Tibial nerve (tissue), 4 donors: Measurements from ENCODE around the gene PHF2. TPM values are rescaled to one million over a fixed set of nuclear protein-coding genes. Genes with fewer than 3 reads are reported as not detected.

Experiments
- DNase-seq, 2 donors: peaks; one replicate each; pipeline ENCODE4 v3.0.0-alpha.2; 2019; ENCODE audit warnings: low spot score in 2 of 2
- H3K27ac ChIP-seq, 4 donors: fragments of 200-600 bp; sonication (generic) in 3 of 4; one replicate each; pipeline ENCODE4 v1.5.1; 2017 to 2019; ENCODE audit warnings: mild to moderate bottlenecking in 1 of 4
- H3K27me3 ChIP-seq, 2 donors: fragments of 200-600 bp; sonication (generic) in 1 of 2; one replicate each; pipeline versions ENCODE4 v1.5.1 to v1.6.0; 2017 to 2019
- H3K36me3 ChIP-seq, 3 donors: fragments of 200-600 bp; sonication (generic); one replicate each; pipeline ENCODE4 v1.5.1; 2018 to 2019
- H3K4me1 ChIP-seq, 4 donors: fragments of 200-600 bp; sonication (generic) in 3 of 4; one replicate each; pipeline ENCODE4 v1.5.1; 2017 to 2019
- H3K4me3 ChIP-seq, 4 donors: fragments of 200-600 bp; sonication (generic) in 3 of 4; one replicate each; pipeline ENCODE4 v1.5.1; 2017 to 2019; ENCODE audit warnings: mild to moderate bottlenecking in 1 of 4, moderate library complexity in 1 of 4
- H3K9me3 ChIP-seq, 4 donors: fragments of 200-600 bp; sonication (generic) in 3 of 4; one replicate each; pipeline ENCODE4 v1.5.1; 2017 to 2019
- CTCF ChIP-seq, 5 experiments: fragments of 200-600 bp in 3 of 5; fragments of 450-650 bp in 2 of 5; sonication (generic) in 3 of 5; IDR thresholded peaks; one replicate each; pipeline ENCODE4 v1.5.1; 2016 to 2019; ENCODE audit warnings: antibody characterized with exemption in 5 of 5, mild to moderate bottlenecking in 3 of 5, moderate library complexity in 2 of 5
- EP300 ChIP-seq, 2 donors: sonication (generic); formaldehyde crosslinking; IDR thresholded peaks; one replicate each; pipeline ENCODE4 v1.6.1; 2017; ENCODE audit warnings: antibody characterized with exemption in 2 of 2, mild to moderate bottlenecking in 1 of 2
- POLR2A ChIP-seq, 2 donors: fragments of 450-650 bp; IDR thresholded peaks; one replicate each; pipeline ENCODE4 v1.6.1; 2017; ENCODE audit warnings: antibody characterized with exemption in 2 of 2, mild to moderate bottlenecking in 2 of 2, moderate library complexity in 2 of 2
- WGBS, 2 donors: methylation state at CpG; one replicate each; pipeline ENCODE4 v1.1.5; 2018; 5-methylcytosine and 5-hydroxymethylcytosine counted together
- total RNA-seq, 4 donors: library from RNA; depleted of rRNA; stranded (reverse); fragments of >200 nt; gene quantifications; one replicate each; pipeline ENCODE4 v1.1.0, GENCODE V29; 2016

PHF2 gene
- total RNA-seq, 4 donors from 2014 or later = 36.6 to 41.7 (median 38.6) TPM

DNA sequence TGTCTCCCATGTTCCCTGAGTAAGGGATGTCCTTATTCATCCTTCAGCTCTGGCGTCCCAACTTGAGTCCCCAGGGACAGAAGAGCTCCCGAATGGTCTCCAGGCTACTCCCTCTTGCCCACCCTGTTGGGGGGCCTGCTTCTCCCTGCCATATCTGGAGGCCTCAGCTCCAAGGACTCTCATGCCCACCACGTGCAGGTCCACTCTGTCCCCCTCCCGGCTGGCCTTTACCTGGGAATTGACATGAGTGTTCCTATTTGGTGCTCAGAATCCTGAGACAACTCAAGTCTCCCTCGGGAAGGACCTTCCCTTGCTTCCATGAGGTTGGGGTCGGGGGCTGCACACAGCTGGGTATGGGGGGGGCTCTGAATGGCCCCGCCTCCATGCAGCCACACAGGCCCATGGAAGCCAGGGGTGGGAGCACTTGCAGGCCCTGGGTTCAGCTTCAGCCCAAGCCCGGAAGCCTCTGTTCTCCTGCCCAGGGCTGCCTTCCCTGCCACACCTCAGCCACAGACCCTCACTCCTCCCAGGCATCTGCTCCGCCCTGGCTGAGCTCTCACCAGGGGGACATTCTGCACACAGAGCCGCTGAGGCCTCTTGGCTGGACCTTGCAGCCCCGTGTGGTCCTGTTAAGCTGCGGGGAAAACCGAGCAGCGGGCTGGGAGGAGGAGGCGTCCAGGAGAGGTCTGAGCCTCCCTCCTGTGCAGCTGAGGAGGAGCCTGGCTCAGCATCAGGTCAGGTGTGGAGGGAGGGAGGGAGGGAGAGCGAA lies 121.9 kb downstream of the PHF2 start:
- H3K4me3 ChIP-seq = no peak overlapping the region
- peaks cover 0 to 74% (median 0%) of the 10 kb centered on the region in 4 donors for H3K9me3 ChIP-seq
- H3K27me3 ChIP-seq = no peaks in the 10 kb centered on the region
- WGBS, 2 donors = 78 to 83% methylated on average over 15 of the region's 16 CpGs
- H3K27ac ChIP-seq = no peak overlapping the region
- H3K36me3 ChIP-seq = no peaks in the 10 kb centered on the region
- DNase-seq = no peak
- H3K4me1 ChIP-seq = no peaks in the 10 kb centered on the region
- TF ChIP-seq POLR2A (IDR thresholded peaks at IDR 0.05) (no peak), CTCF (IDR thresholded peaks at IDR 0.05) (no peak), EP300 (IDR thresholded peaks at IDR 0.05) (no peak)

- TF ChIP-seq POLR2A (IDR thresholded peaks at IDR 0.05) = no peak
- no peak for TF ChIP-seq CTCF (IDR thresholded peaks at IDR 0.05)
- TF ChIP-seq EP300 (IDR thresholded peaks at IDR 0.05) = no peak
- Histone ChIP-seq H3K36me3 (no peaks in the 10 kb centered on the region), H3K4me3 (no peak overlapping the region), H3K27ac (no peak overlapping the region), H3K4me1 (no peaks in the 10 kb centered on the region), H3K9me3 (peaks cover 0 to 84% (median 0%) of the 10 kb centered on the region in 4 donors), H3K27me3 (no peaks in the 10 kb centered on the region)
- DNase-seq = no peak
- WGBS, 2 donors = 47 to 63% methylated on average over 3 of the region's 3 CpGs
Measured at GRCh38 chr9:93699650-93700049, 123.3 kb downstream of the PHF2 start.

DNA sequence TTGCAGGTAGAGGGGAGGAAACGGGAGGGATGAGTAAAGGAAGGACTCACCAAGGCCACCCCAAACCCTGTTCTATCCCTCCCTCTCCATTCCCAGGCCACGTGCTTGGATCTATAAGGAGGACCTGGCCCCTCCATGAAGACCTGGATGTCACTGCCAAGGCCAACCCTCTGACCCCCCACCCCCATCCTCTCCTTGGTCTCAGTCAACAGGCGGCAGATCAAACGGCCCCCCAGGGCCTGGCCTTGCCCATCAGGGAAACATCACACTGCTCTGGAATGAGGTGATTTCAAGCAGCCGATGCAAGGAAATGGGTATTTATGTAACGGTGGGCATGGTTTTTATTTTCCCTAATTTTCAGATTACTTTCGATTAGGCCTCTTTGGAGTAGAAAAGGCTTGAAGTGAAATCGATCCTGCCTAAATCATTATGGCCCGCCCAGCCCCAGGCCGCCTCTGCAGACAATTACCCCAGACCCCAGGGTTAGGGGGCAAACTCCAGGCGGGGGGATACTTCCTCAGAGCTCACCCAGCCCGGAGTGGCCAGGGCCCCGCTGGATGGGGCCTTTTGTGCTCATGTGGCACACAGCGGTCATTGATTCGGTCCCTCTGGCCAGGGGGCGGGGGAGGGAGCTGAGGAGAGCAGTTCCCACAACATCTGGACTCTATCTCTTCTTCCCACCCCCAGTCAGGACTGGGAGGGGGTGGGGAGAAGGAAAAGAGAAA lies 125.3 kb downstream of the PHF2 start:
- Histone ChIP-seq H3K27me3 (no peaks in the 10 kb centered on the region), H3K9me3 (peaks cover 0 to 85% (median 0%) of the 10 kb centered on the region in 4 donors), H3K27ac (no peak overlapping the region), H3K4me3 (no peak overlapping the region), H3K36me3 (no peaks in the 10 kb centered on the region), H3K4me1 (no peaks in the 10 kb centered on the region)
- TF ChIP-seq EP300 (IDR thresholded peaks at IDR 0.05) (no peak), CTCF (IDR thresholded peaks at IDR 0.05) (no peak), POLR2A (IDR thresholded peaks at IDR 0.05) (no peak)
- DNase-seq = no peak
- 35 to 49% methylated on average over 16 of the region's 16 CpGs for WGBS, 2 donors

- H3K27ac ChIP-seq = no peak overlapping the region
- no peaks in the 10 kb centered on the region for H3K27me3 ChIP-seq
- H3K4me3 ChIP-seq = no peak overlapping the region
- no peak for DNase-seq
- no peaks in the 10 kb centered on the region for H3K4me1 ChIP-seq
- TF ChIP-seq EP300 (IDR thresholded peaks at IDR 0.05) = no peak
- no peak for TF ChIP-seq POLR2A (IDR thresholded peaks at IDR 0.05)
- TF ChIP-seq CTCF (IDR thresholded peaks at IDR 0.05) = no peak
- H3K9me3 ChIP-seq = peaks cover 0 to 81% (median 0%) of the 10 kb centered on the region in 4 donors
- WGBS, 2 donors = 53 to 63% methylated on average over 7 of the region's 7 CpGs
- H3K36me3 ChIP-seq = no peaks in the 10 kb centered on the region
Measured at GRCh38 chr9:93702261-93702660, 125.9 kb downstream of the PHF2 start.
